ENCODE data around the gene PDE3B.

The PDE3B gene

DNA sequence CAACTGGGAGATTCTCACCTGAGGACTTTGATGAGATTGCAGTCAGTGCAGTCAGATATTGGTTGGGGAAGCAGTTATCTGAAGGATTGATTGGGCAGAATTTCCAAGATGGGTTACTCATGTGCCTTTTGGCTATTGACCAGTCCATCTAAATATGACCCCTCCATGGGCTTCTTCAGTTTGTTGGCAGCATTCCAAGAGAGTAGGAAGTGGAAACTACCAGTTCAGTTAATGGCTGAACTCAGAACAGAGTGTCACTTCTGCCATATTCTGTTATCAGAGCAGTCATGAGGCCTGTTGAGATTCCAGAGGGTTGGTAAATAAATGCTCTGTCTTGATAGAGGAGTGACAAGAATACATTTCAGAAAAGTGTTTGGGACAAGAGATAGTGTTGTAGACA, 177.4 kb downstream of the PDE3B start:
- no peak overlapping the region for H3K4me2 ChIP-seq (ENCODE audit: low read length)
- H3K9me3 ChIP-seq (ENCODE audit: control insufficient read depth, low read length): no peaks in the 10 kb centered on the region
- TF ChIP-seq, protein P1, sequence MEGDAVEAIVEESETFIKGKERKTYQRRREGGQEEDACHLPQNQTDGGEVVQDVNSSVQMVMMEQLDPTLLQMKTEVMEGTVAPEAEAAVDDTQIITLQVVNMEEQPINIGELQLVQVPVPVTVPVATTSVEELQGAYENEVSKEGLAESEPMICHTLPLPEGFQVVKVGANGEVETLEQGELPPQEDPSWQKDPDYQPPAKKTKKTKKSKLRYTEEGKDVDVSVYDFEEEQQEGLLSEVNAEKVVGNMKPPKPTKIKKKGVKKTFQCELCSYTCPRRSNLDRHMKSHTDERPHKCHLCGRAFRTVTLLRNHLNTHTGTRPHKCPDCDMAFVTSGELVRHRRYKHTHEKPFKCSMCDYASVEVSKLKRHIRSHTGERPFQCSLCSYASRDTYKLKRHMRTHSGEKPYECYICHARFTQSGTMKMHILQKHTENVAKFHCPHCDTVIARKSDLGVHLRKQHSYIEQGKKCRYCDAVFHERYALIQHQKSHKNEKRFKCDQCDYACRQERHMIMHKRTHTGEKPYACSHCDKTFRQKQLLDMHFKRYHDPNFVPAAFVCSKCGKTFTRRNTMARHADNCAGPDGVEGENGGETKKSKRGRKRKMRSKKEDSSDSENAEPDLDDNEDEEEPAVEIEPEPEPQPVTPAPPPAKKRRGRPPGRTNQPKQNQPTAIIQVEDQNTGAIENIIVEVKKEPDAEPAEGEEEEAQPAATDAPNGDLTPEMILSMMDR (IDR thresholded peaks at IDR 0.05): no peak
- no peak overlapping the region for H3K27ac ChIP-seq
- H3K79me2 ChIP-seq: no peaks in the 10 kb centered on the region
- no peaks in the 10 kb centered on the region for H3K36me3 ChIP-seq (ENCODE audit: control insufficient read depth, insufficient read depth, low read length)
- H2AFZ ChIP-seq: no peak overlapping the region
- no peaks in the 10 kb centered on the region for H3K27me3 ChIP-seq (ENCODE audit: control insufficient read depth, insufficient read depth, low read length)
- no peaks in the 10 kb centered on the region for H3K4me1 ChIP-seq
- H3K4me3 ChIP-seq (ENCODE audit: low read depth, low read length): no peak overlapping the region
- H3K9ac ChIP-seq: no peak overlapping the region

DNA sequence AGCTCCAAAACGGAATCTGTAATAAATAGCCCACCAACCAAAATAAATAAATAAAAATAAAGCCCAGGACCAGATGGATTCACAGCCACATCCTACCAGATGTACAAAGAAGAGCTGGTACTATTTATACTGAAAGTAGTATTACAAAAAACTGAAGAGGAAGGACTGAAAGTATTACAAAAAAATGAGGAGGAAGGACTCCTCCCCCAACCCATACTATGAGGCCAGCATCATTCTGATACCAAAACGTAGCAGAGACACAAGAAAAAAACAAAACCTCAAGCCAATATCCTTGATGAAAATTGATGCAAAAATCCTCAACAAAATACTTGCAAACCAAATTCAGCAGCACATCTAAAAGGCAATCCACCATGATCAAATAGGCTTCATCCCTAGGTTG, 183.0 kb downstream of the PDE3B start:
- Histone ChIP-seq H3K9ac (no peak overlapping the region), H2AFZ (no peak overlapping the region), H3K27me3 (ENCODE audit: control insufficient read depth, insufficient read depth, low read length) (no peaks in the 10 kb centered on the region), H3K4me3 (ENCODE audit: low read depth, low read length) (no peak overlapping the region), H3K36me3 (ENCODE audit: control insufficient read depth, insufficient read depth, low read length) (no peaks in the 10 kb centered on the region), H3K4me2 (ENCODE audit: low read length) (no peak overlapping the region), H3K79me2 (no peaks in the 10 kb centered on the region), H3K9me3 (ENCODE audit: control insufficient read depth, low read length) (no peaks in the 10 kb centered on the region), H3K27ac (no peak overlapping the region), H3K4me1 (no peaks in the 10 kb centered on the region)
- TF ChIP-seq, protein P1 (IDR thresholded peaks at IDR 0.05): no peak

DNA sequence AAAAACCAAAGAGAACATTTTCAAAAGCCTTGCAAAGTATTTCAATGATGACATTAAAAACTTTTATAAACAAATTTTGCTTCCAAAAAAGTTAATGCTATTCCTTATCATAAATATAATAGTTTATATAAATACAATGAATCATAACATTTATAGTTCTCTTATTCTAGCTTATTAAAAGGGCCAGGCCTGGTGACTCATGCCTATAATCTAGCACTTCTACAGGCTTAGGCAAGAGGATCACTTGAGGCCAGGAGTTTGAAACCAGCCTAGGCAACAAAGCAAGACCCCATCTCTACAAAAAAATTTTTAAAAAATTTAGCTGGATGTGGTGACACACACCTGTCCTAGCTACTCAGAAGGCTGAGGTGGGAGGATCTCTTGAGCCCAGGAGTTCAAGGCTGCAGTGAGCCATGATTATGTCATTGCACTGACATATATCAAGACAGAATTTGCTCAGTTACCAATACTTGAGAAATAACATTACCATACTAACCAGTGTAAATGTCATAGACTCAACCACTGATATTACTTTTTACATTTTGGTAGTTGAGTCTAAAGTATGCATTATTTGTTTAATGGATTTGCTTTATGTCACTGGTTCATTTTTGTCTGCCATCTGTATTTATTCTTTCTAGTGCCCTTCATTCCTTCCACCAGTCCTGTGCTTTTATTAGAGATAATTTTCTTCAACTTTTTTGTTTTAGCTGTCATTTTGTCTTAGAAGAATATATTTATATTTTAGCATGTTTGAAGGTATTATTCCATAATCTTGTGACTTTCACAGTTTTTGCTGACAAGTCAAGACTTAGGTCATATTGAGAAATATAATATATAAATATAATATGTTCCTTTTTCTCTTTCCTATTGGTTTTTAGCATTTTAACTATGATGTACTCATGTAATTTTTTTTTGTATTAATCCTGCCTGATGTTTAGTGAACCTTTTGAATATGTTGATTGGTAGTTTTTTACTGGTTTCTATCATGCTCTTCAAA, 192.2 kb downstream of the PDE3B start:
- Histone ChIP-seq H3K4me3 (ENCODE audit: low read depth, low read length) (no peak overlapping the region), H3K9me3 (ENCODE audit: control insufficient read depth, low read length) (no peaks in the 10 kb centered on the region), H3K4me1 (no peaks in the 10 kb centered on the region), H2AFZ (no peak overlapping the region), H3K27me3 (ENCODE audit: control insufficient read depth, insufficient read depth, low read length) (no peaks in the 10 kb centered on the region), H3K79me2 (no peaks in the 10 kb centered on the region), H3K36me3 (ENCODE audit: control insufficient read depth, insufficient read depth, low read length) (no peaks in the 10 kb centered on the region), H3K9ac (no peak overlapping the region), H3K4me2 (ENCODE audit: low read length) (no peak overlapping the region), H3K27ac (no peak overlapping the region)
- TF ChIP-seq, protein P1 (IDR thresholded peaks at IDR 0.05): no peak

DNA sequence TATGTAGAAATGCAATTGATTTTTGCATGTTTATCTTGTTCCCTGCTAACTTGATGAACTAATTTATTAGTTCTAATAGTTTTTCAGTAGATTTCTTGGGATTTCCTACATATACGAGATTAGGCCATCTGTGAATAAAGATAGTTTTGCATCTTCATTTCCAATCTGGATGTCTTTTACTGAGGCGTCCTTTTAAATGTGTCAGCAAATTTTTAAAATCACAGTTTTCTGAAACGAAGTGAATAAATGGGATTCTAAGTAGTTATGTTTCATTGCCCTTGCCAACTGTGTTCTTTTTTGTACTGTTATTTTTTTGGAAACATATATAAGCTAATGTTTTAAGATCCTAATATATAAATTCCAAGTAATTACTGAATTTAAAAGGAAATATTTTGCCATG, 198.4 kb downstream of the PDE3B start:
- Histone ChIP-seq H3K9me3 (ENCODE audit: control insufficient read depth, low read length) (no peaks in the 10 kb centered on the region), H3K27me3 (ENCODE audit: control insufficient read depth, insufficient read depth, low read length) (no peaks in the 10 kb centered on the region), H3K4me2 (ENCODE audit: low read length) (no peak overlapping the region), H2AFZ (no peak overlapping the region), H3K9ac (no peak overlapping the region), H3K4me1 (no peaks in the 10 kb centered on the region), H3K79me2 (no peaks in the 10 kb centered on the region), H3K27ac (no peak overlapping the region), H3K4me3 (ENCODE audit: low read depth, low read length) (no peak overlapping the region), H3K36me3 (ENCODE audit: control insufficient read depth, insufficient read depth, low read length) (no peaks in the 10 kb centered on the region)
- TF ChIP-seq, protein P1 (IDR thresholded peaks at IDR 0.05): no peak
